Ishikawa (cell line): ENCODE data around the gene TRIP12.

ENCODE experiments used
- CREB1 ChIP-seq: IDR thresholded peaks from 2 replicates; pipeline ENCODE4 v1.6.1; 2012; ENCODE audit warnings: low read depth
- EP300 ChIP-seq: IDR thresholded peaks from 2 replicates; pipeline ENCODE4 v1.6.1; 2012; ENCODE audit warnings: borderline replicate concordance
- FOXM1 ChIP-seq: IDR thresholded peaks from 2 replicates; pipeline ENCODE4 v1.6.1; 2012; ENCODE audit warnings: low read depth, borderline replicate concordance
- YY1 ChIP-seq: IDR thresholded peaks from 2 replicates; pipeline ENCODE4 v1.6.1; 2012; ENCODE audit warnings: low read depth
- ZBTB7A ChIP-seq: IDR thresholded peaks from 2 replicates; pipeline ENCODE4 v1.6.1; 2012; ENCODE audit warnings: low read depth
- TF ChIP-seq, protein P1 (sequence below): IDR thresholded peaks from 2 replicates; pipeline ENCODE4 v1.6.1; 2012
- TF ChIP-seq, protein P2 (sequence below): IDR thresholded peaks from 2 replicates; pipeline ENCODE4 v1.6.1; 2012; ENCODE audit warnings: low read depth, mild to moderate bottlenecking
- TF ChIP-seq, protein P3 (sequence below): IDR thresholded peaks from 2 replicates; pipeline ENCODE4 v1.6.1; 2012

DNA sequence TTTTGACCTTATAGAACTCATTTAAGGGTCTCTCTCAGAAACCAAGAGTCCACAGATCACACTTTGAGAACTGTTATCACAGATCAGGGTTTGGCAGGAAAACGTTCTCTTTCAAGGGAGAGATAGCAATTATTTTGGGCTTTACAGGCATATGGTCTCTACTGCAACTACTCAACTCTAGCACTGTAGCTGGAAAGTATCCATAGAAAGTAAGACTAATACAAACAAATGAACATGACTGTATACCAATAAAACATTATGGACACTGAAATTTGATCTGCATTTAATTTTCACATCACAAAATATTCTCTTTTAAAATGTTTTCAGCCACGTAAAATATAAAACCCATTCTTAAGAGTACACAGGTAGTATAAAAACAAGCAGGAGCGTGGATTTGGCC, 100.5 kb downstream of the TRIP12 start:
- TF ChIP-seq, protein P1, sequence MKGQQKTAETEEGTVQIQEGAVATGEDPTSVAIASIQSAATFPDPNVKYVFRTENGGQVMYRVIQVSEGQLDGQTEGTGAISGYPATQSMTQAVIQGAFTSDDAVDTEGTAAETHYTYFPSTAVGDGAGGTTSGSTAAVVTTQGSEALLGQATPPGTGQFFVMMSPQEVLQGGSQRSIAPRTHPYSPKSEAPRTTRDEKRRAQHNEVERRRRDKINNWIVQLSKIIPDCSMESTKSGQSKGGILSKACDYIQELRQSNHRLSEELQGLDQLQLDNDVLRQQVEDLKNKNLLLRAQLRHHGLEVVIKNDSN: no peak
- TF ChIP-seq YY1: no peak
- TF ChIP-seq CREB1: no peak
- no peak for TF ChIP-seq EP300
- TF ChIP-seq, protein P2, sequence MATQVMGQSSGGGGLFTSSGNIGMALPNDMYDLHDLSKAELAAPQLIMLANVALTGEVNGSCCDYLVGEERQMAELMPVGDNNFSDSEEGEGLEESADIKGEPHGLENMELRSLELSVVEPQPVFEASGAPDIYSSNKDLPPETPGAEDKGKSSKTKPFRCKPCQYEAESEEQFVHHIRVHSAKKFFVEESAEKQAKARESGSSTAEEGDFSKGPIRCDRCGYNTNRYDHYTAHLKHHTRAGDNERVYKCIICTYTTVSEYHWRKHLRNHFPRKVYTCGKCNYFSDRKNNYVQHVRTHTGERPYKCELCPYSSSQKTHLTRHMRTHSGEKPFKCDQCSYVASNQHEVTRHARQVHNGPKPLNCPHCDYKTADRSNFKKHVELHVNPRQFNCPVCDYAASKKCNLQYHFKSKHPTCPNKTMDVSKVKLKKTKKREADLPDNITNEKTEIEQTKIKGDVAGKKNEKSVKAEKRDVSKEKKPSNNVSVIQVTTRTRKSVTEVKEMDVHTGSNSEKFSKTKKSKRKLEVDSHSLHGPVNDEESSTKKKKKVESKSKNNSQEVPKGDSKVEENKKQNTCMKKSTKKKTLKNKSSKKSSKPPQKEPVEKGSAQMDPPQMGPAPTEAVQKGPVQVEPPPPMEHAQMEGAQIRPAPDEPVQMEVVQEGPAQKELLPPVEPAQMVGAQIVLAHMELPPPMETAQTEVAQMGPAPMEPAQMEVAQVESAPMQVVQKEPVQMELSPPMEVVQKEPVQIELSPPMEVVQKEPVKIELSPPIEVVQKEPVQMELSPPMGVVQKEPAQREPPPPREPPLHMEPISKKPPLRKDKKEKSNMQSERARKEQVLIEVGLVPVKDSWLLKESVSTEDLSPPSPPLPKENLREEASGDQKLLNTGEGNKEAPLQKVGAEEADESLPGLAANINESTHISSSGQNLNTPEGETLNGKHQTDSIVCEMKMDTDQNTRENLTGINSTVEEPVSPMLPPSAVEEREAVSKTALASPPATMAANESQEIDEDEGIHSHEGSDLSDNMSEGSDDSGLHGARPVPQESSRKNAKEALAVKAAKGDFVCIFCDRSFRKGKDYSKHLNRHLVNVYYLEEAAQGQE: no peak
- TF ChIP-seq FOXM1: no peak
- TF ChIP-seq ZBTB7A: no peak
- TF ChIP-seq, protein P3, sequence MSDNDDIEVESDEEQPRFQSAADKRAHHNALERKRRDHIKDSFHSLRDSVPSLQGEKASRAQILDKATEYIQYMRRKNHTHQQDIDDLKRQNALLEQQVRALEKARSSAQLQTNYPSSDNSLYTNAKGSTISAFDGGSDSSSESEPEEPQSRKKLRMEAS: no peak
